SU-DHL-6 (cell line): ENCODE data around the gene SGK1.

Source experiments
- CTCF ChIP-seq: fragments of 200-600 bp; sonication (generic); IDR thresholded peaks from one replicate; pipeline ENCODE4 v1.5.1; 2017; ENCODE audit warnings: antibody characterized with exemption, mild to moderate bottlenecking, low read length, moderate library complexity; ENCODE audit not compliant: insufficient read depth, poor library complexity, severe bottlenecking
- EZH2phosphoT487 ChIP-seq: fragments of 200-600 bp; sonication (generic), shearing (Covaris generic); conservative IDR thresholded peaks from 2 replicates; pipeline ENCODE4 v1.6.1; 2018; ENCODE audit warnings: mild to moderate bottlenecking, antibody characterized with exemption, low read length, moderate library complexity, mixed read lengths

DNA sequence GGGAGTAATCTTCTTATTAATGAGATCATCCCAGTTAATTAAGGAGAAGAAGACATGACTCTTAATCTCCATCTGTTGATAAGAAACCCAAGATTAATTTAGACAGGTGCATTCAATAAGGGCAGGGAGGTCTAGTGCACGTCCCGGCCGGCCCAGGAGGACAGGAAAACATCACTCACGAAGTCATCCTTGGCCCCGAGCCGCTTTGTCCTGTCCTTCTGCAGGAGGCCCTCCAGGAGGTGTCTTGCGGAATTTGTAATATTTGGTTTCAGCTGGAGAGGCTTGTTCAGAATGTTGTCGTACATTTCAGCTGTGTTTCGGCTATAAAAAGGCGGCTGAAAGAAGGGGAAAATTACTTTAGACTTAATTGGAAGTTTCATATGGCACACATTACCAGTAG, 147.1 kb downstream of the SGK1 start:
- TF ChIP-seq CTCF (no peak), EZH2phosphoT487 (no peak)
